Spleen (tissue), 7 donors: ENCODE data around the gene ASZ1.

ENCODE experiments used
- POLR2A ChIP-seq, 3 donors: fragments of 450-650 bp; IDR thresholded peaks; one replicate each; pipeline ENCODE4 v1.5.1; 2017; ENCODE audit warnings: antibody characterized with exemption in 3 of 3, mild to moderate bottlenecking in 1 of 3
- TF ChIP-seq, protein P1 (sequence below), 11 experiments: fragments of 200-600 bp in 7 of 11; fragments of 450-650 bp in 4 of 11; sonication (generic) in 4 of 11; IDR thresholded peaks in 8 of 11; conservative IDR thresholded peaks in 3 of 11; 1 replicate in 7 of 11; 2 replicates in 4 of 11; pipeline versions ENCODE4 v1.4.0 to v1.8.0; 2016 to 2021; ENCODE audit warnings: antibody characterized with exemption in 11 of 11, inconsistent platforms in 4 of 11, mild to moderate bottlenecking in 1 of 11
- donor health status: DM: no; HTN: no; CAD: no; lungs with moderate emphysema.
- donor health status: DM: no; HTN: no; CAD: no.
- donor health status: DM: no; HTN: no; CAD: no.

DNA sequence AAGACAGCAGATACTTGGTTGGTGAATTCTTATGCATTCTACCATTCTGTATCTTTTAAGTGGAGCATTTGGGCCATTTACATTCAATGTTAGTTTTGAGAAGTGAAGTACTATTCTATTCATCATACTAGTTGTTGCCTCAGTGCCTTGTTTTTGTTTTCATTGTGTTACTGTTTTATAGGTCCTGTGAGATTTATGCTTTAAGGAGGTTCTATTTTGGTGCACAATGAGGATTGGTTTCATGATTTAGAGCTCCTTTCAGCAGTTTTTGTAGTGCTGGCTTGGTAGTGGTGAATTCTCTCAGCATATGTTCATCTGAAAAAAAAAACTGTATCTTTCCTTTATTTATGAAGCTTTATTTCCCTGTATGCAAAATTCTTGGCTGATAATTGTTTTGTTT lies 81.1 kb downstream of the ASZ1 start:
- TF ChIP-seq, protein P1, sequence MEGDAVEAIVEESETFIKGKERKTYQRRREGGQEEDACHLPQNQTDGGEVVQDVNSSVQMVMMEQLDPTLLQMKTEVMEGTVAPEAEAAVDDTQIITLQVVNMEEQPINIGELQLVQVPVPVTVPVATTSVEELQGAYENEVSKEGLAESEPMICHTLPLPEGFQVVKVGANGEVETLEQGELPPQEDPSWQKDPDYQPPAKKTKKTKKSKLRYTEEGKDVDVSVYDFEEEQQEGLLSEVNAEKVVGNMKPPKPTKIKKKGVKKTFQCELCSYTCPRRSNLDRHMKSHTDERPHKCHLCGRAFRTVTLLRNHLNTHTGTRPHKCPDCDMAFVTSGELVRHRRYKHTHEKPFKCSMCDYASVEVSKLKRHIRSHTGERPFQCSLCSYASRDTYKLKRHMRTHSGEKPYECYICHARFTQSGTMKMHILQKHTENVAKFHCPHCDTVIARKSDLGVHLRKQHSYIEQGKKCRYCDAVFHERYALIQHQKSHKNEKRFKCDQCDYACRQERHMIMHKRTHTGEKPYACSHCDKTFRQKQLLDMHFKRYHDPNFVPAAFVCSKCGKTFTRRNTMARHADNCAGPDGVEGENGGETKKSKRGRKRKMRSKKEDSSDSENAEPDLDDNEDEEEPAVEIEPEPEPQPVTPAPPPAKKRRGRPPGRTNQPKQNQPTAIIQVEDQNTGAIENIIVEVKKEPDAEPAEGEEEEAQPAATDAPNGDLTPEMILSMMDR (IDR thresholded peaks at IDR 0.05 in 8 of 11, conservative IDR thresholded peaks at IDR 0.05 in 3 of 11), result no peak
- no peak for TF ChIP-seq POLR2A (IDR thresholded peaks at IDR 0.05)
